Esophagus squamous epithelium (tissue), 5 donors: ENCODE measurements around the gene LIPC. TPM values are rescaled to one million over a fixed set of nuclear protein-coding genes. Genes with fewer than 3 reads are reported as not detected.

ENCODE experiments used
- DNase-seq: peaks from one replicate; lab custom pipeline; 2025; lab: John Stamatoyannopoulos, UW
- H3K27ac ChIP-seq, 4 donors: fragments of 200-600 bp; sonication (generic); one replicate each; pipeline ENCODE4 v1.5.1; 2016 to 2019; ENCODE audit warnings: mild to moderate bottlenecking in 1 of 4
- H3K27me3 ChIP-seq, 4 donors: fragments of 200-600 bp; sonication (generic); 1 replicate in 3 of 4; 2 replicates in 1 of 4; pipeline versions ENCODE4 v1.5.1 to v1.6.0; 2017 to 2021; ENCODE audit warnings: antibody characterized with exemption in 1 of 4
- H3K36me3 ChIP-seq, 3 donors: fragments of 200-600 bp; sonication (generic); one replicate each; pipeline ENCODE4 v1.5.1; 2016 to 2019
- H3K4me1 ChIP-seq, 3 donors: fragments of 200-600 bp; sonication (generic); one replicate each; pipeline ENCODE4 v1.5.1; 2017 to 2019
- H3K4me3 ChIP-seq, 4 donors: fragments of 200-600 bp; sonication (generic); 1 replicate in 3 of 4; 2 replicates in 1 of 4; pipeline ENCODE4 v1.5.1; 2016 to 2019; ENCODE audit warnings: mild to moderate bottlenecking in 2 of 4, moderate library complexity in 1 of 4
- H3K9me3 ChIP-seq, 3 donors: fragments of 200-600 bp; sonication (generic); one replicate each; pipeline ENCODE4 v1.5.1; 2016 to 2019
- POLR2A ChIP-seq, 4 donors: fragments of 450-650 bp; IDR thresholded peaks; one replicate each; pipeline ENCODE4 v1.6.1; 2017; ENCODE audit warnings: antibody characterized with exemption in 4 of 4, mild to moderate bottlenecking in 4 of 4, moderate library complexity in 3 of 4
- WGBS, 2 donors: methylation state at CpG; one replicate each; pipeline ENCODE4 v1.1.5; 2018; 5-methylcytosine and 5-hydroxymethylcytosine counted together
- intact Hi-C: fragments of 100-400 bp; cut with DNase I; formaldehyde crosslinking; loops from one replicate; pipeline ENCODE4 v1.15.0; 2022
- total RNA-seq, 4 donors: library from RNA; depleted of rRNA; stranded (reverse); fragments of >200 nt; gene quantifications; one replicate each; pipeline ENCODE4 v1.1.0, GENCODE V29; 2016
- TF ChIP-seq, protein P1 (sequence below), 6 experiments: fragments of 450-650 bp in 4 of 6; fragments of 200-600 bp in 2 of 6; sonication (generic) in 2 of 6; IDR thresholded peaks; one replicate each; pipeline ENCODE4 v1.5.1; 2016 to 2019; ENCODE audit warnings: antibody characterized with exemption in 6 of 6, mild to moderate bottlenecking in 4 of 6, moderate library complexity in 4 of 6
- donor health status: DM: yes; HTN: yes; CAD: no.

The LIPC gene
- total RNA-seq, 4 donors from 2014 or later = 0.27 to 1.1 (median 0.38) TPM; not detected in 1

GRCh38 chr15:58387130-58387529 lies 44.7 kb upstream of the LIPC start:
- H3K4me1 ChIP-seq = peaks cover 0 to 3% (median 0%) of the 10 kb centered on the region in 3 donors
- H3K4me3 ChIP-seq = no peak overlapping the region
- H3K9me3 ChIP-seq = no peaks in the 10 kb centered on the region
- no peak overlapping the region for H3K27ac ChIP-seq
- no peaks in the 10 kb centered on the region for H3K36me3 ChIP-seq
- no peaks in the 10 kb centered on the region for H3K27me3 ChIP-seq
- DNase-seq = no peak
- intact Hi-C loops = no loop called here
- whole genome bisulfite sequencing, 2 donors = 59 to 63% methylated on average over 1 to 2 of the region's 2 CpGs
- TF ChIP-seq, protein P1, sequence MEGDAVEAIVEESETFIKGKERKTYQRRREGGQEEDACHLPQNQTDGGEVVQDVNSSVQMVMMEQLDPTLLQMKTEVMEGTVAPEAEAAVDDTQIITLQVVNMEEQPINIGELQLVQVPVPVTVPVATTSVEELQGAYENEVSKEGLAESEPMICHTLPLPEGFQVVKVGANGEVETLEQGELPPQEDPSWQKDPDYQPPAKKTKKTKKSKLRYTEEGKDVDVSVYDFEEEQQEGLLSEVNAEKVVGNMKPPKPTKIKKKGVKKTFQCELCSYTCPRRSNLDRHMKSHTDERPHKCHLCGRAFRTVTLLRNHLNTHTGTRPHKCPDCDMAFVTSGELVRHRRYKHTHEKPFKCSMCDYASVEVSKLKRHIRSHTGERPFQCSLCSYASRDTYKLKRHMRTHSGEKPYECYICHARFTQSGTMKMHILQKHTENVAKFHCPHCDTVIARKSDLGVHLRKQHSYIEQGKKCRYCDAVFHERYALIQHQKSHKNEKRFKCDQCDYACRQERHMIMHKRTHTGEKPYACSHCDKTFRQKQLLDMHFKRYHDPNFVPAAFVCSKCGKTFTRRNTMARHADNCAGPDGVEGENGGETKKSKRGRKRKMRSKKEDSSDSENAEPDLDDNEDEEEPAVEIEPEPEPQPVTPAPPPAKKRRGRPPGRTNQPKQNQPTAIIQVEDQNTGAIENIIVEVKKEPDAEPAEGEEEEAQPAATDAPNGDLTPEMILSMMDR (IDR thresholded peaks at IDR 0.05) = no peak
- no peak for TF ChIP-seq POLR2A (IDR thresholded peaks at IDR 0.05)

GRCh38 chr15:58388211-58388610 lies 43.6 kb upstream of the LIPC start:
- peaks cover 0 to 14% (median 7%) of the 10 kb centered on the region in 3 donors for H3K4me1 ChIP-seq
- no peak for DNase-seq
- H3K27ac ChIP-seq = no peak overlapping the region
- no peak overlapping the region for H3K4me3 ChIP-seq
- no peaks in the 10 kb centered on the region for H3K36me3 ChIP-seq
- TF ChIP-seq POLR2A (IDR thresholded peaks at IDR 0.05) = no peak
- TF ChIP-seq, protein P1 (IDR thresholded peaks at IDR 0.05) = no peak
- no peaks in the 10 kb centered on the region for H3K9me3 ChIP-seq
- intact Hi-C loops = no loop called here
- H3K27me3 ChIP-seq = no peaks in the 10 kb centered on the region
- 94 to 100% methylated on average over 7 of the region's 7 CpGs for WGBS, 2 donors

GRCh38 chr15:58390118-58390517 lies 41.7 kb upstream of the LIPC start:
- no peak overlapping the region for H3K27ac ChIP-seq
- H3K4me1 ChIP-seq = peaks cover 0 to 21% (median 11%) of the 10 kb centered on the region in 3 donors
- no peaks in the 10 kb centered on the region for H3K9me3 ChIP-seq
- H3K36me3 ChIP-seq = no peaks in the 10 kb centered on the region
- no peak overlapping the region for H3K4me3 ChIP-seq
- WGBS, 2 donors = 87% methylated on average over 3 of the region's 3 CpGs
- TF ChIP-seq, protein P1 (IDR thresholded peaks at IDR 0.05) = no peak
- TF ChIP-seq POLR2A (IDR thresholded peaks at IDR 0.05) = no peak
- no peaks in the 10 kb centered on the region for H3K27me3 ChIP-seq
- intact Hi-C loops = no loop called here
- no peak for DNase-seq

DNA sequence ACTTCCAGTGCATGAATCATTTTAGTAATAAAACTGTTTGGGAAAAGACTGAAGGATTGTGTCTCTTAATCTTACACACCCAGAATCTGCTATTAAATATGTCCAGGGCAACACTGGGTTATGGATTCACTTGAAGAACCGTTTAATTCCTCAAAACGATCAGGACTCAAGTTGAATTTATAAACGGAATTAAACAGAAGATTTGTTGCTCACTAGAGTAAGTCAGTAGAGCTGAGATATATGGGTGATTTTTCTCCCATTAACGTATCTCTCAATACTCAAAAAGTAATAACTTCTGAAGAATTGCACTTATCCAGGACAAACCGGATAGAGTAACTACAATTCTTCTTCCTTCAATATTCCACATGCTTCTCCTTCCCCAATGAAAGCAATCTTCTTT lies 41.1 kb upstream of the LIPC start:
- no peaks in the 10 kb centered on the region for H3K27me3 ChIP-seq
- no peak overlapping the region for H3K27ac ChIP-seq
- intact Hi-C loops = no loop called here
- WGBS, 2 donors = 77 to 80% methylated on average over 5 of the region's 5 CpGs
- H3K4me3 ChIP-seq = no peak overlapping the region
- DNase-seq = no peak
- no peaks in the 10 kb centered on the region for H3K36me3 ChIP-seq
- no peaks in the 10 kb centered on the region for H3K9me3 ChIP-seq
- TF ChIP-seq, protein P1 (IDR thresholded peaks at IDR 0.05) = no peak
- no peak for TF ChIP-seq POLR2A (IDR thresholded peaks at IDR 0.05)
- H3K4me1 ChIP-seq = peaks cover 0 to 26% (median 16%) of the 10 kb centered on the region in 3 donors

DNA sequence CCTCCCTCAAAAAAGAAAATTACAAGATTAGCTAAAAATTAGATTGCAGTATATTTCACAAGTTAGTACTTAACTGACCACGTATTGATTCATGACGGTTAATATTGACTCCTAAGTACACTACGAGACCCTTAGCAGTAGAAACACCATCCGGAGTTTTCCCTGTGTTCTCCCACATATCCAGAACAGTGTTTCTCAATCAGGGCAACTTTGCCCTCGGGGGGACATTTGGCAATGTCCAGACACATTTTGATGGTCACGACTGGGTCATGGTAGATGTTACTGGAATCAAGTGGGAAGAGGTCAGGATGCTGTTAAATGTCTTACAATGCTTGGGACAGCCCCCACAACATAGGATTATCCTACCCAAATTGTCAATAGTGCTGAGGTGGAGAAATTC lies 40.7 kb upstream of the LIPC start:
- intact Hi-C loops = no loop called here
- Histone ChIP-seq H3K4me1 (peaks cover 0 to 30% (median 17%) of the 10 kb centered on the region in 3 donors), H3K27ac (no peak overlapping the region), H3K36me3 (no peaks in the 10 kb centered on the region), H3K9me3 (no peaks in the 10 kb centered on the region), H3K4me3 (no peak overlapping the region), H3K27me3 (no peaks in the 10 kb centered on the region)
- WGBS, 2 donors = 89 to 90% methylated on average over 5 to 6 of the region's 6 CpGs
- TF ChIP-seq POLR2A (IDR thresholded peaks at IDR 0.05) = no peak
- TF ChIP-seq, protein P1 (IDR thresholded peaks at IDR 0.05) = no peak
- DNase-seq = no peak
